GM10248 (cell line): ENCODE results near the gene TAOK1.

Experiments used
- CTCF ChIA-PET: fragments of 300-600 bp; sonication (Branson Sonifier 250); formaldehyde crosslinking; extraction: SDS; loops from one replicate; lab custom pipeline; 2021; ENCODE audit warnings: antibody characterized with exemption; lab: Yijun Ruan, JAX
- POLR2A ChIA-PET: fragments of 350-650 bp; sonication (Branson Sonifier 250); formaldehyde crosslinking; extraction: SDS; loops from one replicate; lab custom pipeline; 2020; ENCODE audit warnings: antibody characterized with exemption; lab: Yijun Ruan, JAX
- DNase-seq: peaks from one replicate; pipeline ENCODE4 v3.0.0; 2012; ENCODE audit errors: extremely low spot score
- TF ChIP-seq, protein P1 (sequence below): IDR thresholded peaks from 2 replicates; pipeline ENCODE4 v1.5.1; 2012; ENCODE audit warnings: mild to moderate bottlenecking, low read depth; ENCODE audit errors: extremely low read depth, missing control alignments, control extremely low read depth

The TAOK1 gene

GRCh38 chr17:29595107-29595942 lies 205.2 kb downstream of the TAOK1 start:
- DNase-seq = no peak
- ChIA-PET POLR2A (no interaction called here), CTCF (interaction anchor here (0.9 to 8.4 kb wide), 8 partner anchors 17 to 29 kb away, joined by 3 to 144 read pairs (median 6); partner anchors contain the start of gene ABHD15)
- TF ChIP-seq, protein P1, sequence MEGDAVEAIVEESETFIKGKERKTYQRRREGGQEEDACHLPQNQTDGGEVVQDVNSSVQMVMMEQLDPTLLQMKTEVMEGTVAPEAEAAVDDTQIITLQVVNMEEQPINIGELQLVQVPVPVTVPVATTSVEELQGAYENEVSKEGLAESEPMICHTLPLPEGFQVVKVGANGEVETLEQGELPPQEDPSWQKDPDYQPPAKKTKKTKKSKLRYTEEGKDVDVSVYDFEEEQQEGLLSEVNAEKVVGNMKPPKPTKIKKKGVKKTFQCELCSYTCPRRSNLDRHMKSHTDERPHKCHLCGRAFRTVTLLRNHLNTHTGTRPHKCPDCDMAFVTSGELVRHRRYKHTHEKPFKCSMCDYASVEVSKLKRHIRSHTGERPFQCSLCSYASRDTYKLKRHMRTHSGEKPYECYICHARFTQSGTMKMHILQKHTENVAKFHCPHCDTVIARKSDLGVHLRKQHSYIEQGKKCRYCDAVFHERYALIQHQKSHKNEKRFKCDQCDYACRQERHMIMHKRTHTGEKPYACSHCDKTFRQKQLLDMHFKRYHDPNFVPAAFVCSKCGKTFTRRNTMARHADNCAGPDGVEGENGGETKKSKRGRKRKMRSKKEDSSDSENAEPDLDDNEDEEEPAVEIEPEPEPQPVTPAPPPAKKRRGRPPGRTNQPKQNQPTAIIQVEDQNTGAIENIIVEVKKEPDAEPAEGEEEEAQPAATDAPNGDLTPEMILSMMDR = no peak

- ChIA-PET CTCF (interaction anchor here (0.9 to 8.4 kb wide), 5 partner anchors 15 to 22 kb away, joined by 3 to 58 read pairs (median 7); no protein-coding TSS in a partner anchor), POLR2A (no interaction called here)
- TF ChIP-seq, protein P1 = no peak
- no peak for DNase-seq
Observed at GRCh38 chr17:29595943-29596774, 206.0 kb downstream of the TAOK1 start.

GRCh38 chr17:29596811-29597210 lies 206.6 kb downstream of the TAOK1 start:
- POLR2A ChIA-PET = no interaction called here
- TF ChIP-seq, protein P1 = no peak
- DNase-seq = no peak
- CTCF ChIA-PET = interaction anchor here (0.8 to 8.4 kb wide), 7 partner anchors 11 to 211 kb away, joined by 3 to 58 read pairs (median 7); no protein-coding TSS in a partner anchor

DNA sequence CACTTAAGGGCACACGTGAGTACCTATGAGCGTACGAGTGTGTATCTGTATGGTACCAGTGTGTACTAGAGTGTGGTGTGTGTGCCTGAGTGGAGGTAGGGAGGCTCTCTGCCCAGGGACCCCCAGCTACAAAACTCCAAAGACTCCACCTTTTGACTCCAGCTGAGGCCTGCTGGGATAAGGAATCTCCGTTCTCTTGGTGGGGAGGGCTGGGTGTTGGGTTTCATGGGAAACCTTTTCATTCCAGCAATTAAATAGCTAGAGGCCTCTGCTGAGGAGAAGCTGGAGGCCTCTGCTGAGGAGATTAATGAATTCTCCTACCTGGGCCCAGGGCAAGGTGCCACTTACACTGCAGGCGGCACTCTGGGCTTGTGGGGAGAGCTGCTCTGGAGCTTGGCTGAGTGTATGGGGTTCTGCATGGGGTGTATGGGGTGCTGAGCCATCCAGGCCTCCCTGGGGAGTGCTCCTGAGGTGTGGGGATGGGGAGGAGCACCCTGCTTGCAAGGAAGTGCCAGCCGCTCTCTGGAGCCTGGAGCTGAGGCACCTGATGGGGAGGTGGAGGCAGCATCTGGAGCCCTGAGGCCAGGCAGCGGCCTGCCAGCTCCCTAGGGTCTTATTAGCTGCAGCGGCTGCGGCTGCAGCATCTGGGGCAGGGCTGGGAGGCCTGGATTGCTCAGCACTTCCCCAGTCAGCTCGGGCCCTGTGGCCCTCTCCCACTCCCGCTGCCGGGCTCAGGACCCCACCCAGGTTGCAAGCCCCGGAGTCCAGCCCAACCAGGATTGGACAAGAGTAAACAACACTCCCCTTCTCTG lies 207.4 kb downstream of the TAOK1 start:
- ChIA-PET CTCF (interaction anchor here (0.8 to 8.4 kb wide), 7 partner anchors 12 to 210 kb away, joined by 3 to 58 read pairs (median 7); no protein-coding TSS in a partner anchor), POLR2A (no interaction called here)
- DNase-seq = no peak
- TF ChIP-seq, protein P1 = no peak
